GM12865 (cell line): ENCODE results near the gene LCLAT1.

Experiments
- DNase-seq: peaks from one replicate; pipeline ENCODE4 v3.0.0; 2010; ENCODE audit warnings: low read depth
- H3K4me3 ChIP-seq: 2 replicates; pipeline ENCODE4 v1.5.1; 2011; ENCODE audit warnings: mild to moderate bottlenecking, low read depth, low read length, control low read depth
- TF ChIP-seq, protein P1 (sequence below): IDR thresholded peaks from 2 replicates; pipeline ENCODE4 v1.5.1; 2011; ENCODE audit warnings: low read length, control low read depth, low read depth, inconsistent platforms; ENCODE audit not compliant: insufficient read depth; ENCODE audit errors: missing control alignments

The LCLAT1 gene

DNA sequence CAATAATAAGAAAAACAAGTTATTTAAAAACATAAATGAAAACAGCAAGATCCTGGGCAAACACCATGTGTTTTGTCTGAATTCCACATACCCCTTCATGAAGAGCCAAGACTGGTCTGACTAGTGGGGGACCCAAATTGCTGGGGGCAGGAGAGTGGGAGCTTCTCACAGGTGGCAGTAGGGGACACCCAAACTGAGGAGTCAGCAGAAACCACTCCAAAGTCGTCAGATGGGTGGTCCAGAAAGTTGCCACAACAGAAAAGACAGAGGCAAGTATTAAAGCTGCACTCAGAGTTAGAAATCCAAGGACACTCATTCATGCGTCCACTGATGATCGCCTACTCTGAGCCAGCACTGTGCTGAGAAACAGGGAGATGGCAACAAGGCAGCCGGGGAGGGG is 12.3 kb upstream of the LCLAT1 start:
- no peak overlapping the region for H3K4me3 ChIP-seq
- no peak for DNase-seq
- TF ChIP-seq, protein P1, sequence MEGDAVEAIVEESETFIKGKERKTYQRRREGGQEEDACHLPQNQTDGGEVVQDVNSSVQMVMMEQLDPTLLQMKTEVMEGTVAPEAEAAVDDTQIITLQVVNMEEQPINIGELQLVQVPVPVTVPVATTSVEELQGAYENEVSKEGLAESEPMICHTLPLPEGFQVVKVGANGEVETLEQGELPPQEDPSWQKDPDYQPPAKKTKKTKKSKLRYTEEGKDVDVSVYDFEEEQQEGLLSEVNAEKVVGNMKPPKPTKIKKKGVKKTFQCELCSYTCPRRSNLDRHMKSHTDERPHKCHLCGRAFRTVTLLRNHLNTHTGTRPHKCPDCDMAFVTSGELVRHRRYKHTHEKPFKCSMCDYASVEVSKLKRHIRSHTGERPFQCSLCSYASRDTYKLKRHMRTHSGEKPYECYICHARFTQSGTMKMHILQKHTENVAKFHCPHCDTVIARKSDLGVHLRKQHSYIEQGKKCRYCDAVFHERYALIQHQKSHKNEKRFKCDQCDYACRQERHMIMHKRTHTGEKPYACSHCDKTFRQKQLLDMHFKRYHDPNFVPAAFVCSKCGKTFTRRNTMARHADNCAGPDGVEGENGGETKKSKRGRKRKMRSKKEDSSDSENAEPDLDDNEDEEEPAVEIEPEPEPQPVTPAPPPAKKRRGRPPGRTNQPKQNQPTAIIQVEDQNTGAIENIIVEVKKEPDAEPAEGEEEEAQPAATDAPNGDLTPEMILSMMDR = no peak

DNA sequence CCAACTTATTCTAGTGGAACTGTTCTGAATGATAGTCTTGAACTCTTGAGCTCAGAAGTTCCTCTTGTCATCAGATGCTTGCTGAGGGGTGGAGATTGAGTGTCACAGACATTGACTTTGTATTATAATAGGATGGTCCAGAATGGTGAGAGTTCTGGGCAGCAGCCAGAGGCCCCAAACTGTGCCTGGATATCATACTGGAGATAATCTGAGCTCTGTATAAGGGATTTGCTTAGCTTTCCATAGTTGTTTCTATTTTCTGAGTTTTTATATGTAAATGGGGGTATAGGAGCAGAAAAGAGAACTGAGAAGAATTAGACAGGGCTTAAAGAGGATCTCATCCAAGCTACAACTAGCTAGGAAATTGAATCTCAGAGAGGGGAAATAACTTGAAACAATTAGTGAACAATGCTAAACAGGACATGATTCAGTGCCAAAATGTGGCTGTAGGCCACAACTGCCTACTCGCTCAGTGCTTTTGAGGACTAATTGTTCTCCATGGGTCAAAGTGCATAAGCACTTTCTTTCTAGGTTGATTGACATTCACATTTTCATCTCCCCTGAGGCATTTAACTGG is 10.1 kb upstream of the LCLAT1 start:
- DNase-seq = no peak
- H3K4me3 ChIP-seq = no peak overlapping the region
- TF ChIP-seq, protein P1 = no peak

DNA sequence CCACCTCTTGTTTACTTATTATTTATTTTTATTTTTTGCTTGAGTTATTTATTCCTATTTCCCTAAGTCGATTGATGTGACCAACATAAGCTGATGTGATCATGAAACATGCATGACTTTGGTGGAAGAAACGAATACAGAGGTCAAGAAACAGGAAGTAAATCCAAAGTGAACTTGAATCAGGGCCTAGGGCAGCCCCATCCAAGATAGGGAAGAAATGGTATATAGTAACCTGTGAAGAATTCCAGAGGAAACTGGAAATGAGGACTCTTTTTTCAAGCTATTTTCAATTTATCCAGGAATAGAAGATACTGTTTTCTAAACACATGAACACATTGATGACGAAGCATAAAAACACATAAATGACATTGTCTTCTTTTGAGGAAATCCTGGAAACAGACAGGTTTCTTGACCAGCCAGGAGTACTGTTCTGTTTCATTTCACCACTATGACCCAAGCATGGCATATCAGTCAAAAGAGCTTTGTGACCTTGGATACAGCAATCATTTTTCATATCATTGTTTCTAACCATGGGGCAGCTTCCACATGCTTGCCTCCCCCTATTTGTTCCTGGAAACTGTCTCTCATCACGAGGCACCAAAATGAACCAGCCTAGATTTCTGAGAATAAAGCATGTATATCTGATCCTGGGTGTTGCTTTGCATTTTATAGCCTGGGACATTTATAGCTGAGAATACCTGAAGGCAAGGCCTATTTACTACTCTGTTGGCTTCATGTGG is 9.1 kb upstream of the LCLAT1 start:
- TF ChIP-seq, protein P1 = no peak
- no peak overlapping the region for H3K4me3 ChIP-seq
- no peak for DNase-seq

DNA sequence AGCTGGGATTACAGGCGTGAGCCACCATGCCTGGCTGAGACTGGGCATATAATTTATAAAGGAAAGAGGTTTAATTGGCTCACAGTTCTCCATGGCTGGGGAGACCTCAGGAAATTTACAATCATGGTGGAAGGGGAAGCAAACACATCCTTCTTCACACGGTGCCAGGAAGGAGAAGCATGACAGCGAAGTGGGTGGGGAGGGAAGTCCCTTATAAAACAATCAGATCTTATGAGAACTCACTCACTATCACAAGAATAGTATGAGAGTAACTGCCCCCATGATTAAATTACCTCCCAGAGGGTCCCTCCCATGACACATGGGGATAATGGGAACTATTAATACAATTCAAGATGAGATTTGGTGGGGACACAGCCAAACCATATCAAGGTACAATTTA is 7.8 kb upstream of the LCLAT1 start:
- no peak for DNase-seq
- TF ChIP-seq, protein P1 = no peak
- H3K4me3 ChIP-seq = no peak overlapping the region

DNA sequence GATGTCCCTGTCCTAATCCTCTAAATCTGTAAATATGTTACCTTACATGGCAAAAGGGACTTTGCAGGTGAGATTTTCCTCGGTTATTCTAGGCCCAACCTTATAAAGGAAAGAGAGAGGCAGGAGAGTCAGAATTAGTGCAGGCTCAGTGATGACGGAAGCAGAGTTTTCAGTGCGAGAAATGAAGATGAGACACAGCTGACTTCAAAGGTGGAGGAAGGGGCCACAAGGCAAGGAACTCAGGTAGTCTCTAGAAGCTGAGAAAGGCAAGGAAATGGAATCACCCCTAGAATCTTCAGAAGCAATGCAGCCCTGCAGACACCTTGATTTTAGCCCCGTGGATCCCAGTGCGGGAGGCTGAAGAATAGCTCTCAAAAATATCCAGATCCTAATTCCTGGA is 7.2 kb upstream of the LCLAT1 start:
- TF ChIP-seq, protein P1 = no peak
- no peak for DNase-seq
- no peak overlapping the region for H3K4me3 ChIP-seq

DNA sequence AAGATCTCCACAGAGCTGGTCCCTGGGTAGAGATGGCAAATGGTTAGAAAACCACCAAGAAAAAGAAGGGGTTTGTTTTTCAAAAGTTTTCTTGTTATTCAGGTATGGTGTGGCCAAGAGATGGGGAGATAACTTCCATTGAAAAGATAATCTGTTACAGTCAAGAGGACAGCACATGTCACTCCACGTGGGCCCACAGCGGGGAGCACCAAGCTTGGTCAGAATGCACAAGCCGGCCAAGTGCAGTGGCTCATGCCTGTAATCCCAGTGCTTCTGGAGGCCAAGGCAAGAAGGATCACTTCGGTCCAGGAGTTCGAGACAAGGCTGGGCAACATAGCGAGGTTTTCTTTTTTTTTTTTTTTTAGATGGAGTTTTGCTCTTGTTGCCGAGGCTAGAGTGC is 6.0 kb upstream of the LCLAT1 start:
- TF ChIP-seq, protein P1 = no peak
- DNase-seq = no peak
- H3K4me3 ChIP-seq = no peak overlapping the region

DNA sequence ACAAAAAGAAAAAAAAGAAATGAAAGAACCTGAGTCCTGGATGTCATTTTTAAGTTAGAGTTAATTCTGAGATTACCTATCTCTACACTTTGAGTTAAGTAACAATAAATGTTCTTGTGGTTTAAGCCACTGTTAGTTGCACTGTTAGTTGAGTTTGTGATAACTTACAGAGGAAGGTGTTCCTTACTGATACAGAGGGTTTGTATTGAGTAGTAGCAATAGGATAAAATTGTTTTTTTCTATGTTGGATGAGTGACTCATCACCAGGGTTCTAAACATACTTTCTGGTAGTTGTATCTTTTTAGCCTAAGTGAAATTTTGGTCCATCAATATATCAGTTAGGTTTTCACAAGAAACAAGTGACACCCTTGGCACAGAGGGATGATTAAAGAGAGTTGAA is 4.0 kb upstream of the LCLAT1 start:
- no peak for DNase-seq
- TF ChIP-seq, protein P1 = no peak
- no peak overlapping the region for H3K4me3 ChIP-seq
